ENCODE results near the gene NEB. TPM values are rescaled to one million over a fixed set of nuclear protein-coding genes. Genes with fewer than 3 reads are reported as not detected.
A peak's percentile ranks its signal among the peaks of the same experiment; 100 is the strongest.

NEB gene
- total and polyA plus RNA-seq, 2 of the 4 experiments (the other 2 are of a cell fraction) = under 0.01 TPM; not detected in 1

GRCh38 chr2:151518802-151519201 is 215.5 kb downstream of the NEB start:
- TF ChIP-seq RAD21 (IDR thresholded peaks at IDR 0.05; ENCODE audit: low read length) (no peak), NFE2L2 (IDR thresholded peaks at IDR 0.05; ENCODE audit: low read depth, low read length) (no peak), POLR2A (IDR thresholded peaks at IDR 0.05; ENCODE audit: low read depth, low read length) (no peak), MAZ (IDR thresholded peaks at IDR 0.05; ENCODE audit: borderline replicate concordance, low read depth, low read length) (no peak), RFX5 (IDR thresholded peaks at IDR 0.05; ENCODE audit: low read depth, low read length) (no peak), SMC3 (IDR thresholded peaks at IDR 0.05; ENCODE audit: low read depth, low read length) (no peak), MAFK (IDR thresholded peaks at IDR 0.05; ENCODE audit: low read depth, low read length) (no peak), MXI1 (IDR thresholded peaks at IDR 0.05; ENCODE audit: borderline replicate concordance, low read depth, low read length) (no peak), USF2 (IDR thresholded peaks at IDR 0.05; ENCODE audit: low read depth, low read length) (no peak), RCOR1 (IDR thresholded peaks at IDR 0.05; ENCODE audit: insufficient replicate concordance, low read length) (no peak), ELK1 (IDR thresholded peaks at IDR 0.05; ENCODE audit: borderline replicate concordance, low read depth, low read length) (no peak), BHLHE40 (IDR thresholded peaks at IDR 0.05; ENCODE audit: low read depth, low read length) (no peak), CEBPB (IDR thresholded peaks at IDR 0.05; ENCODE audit: low read depth, low read length) (no peak)
- no peak for ATAC-seq (ENCODE audit: low read depth)
- Histone ChIP-seq H2AFZ (replicated peaks; ENCODE audit: low read length, poor library complexity) (no peak overlapping the region), H3K23ac (ENCODE audit: low read depth, low read length) (no peak overlapping the region), H3K27ac (ENCODE audit: insufficient read depth, low read length) (no peak overlapping the region), H2BK20ac (ENCODE audit: low read depth, low read length) (no peak overlapping the region), H3K18ac (ENCODE audit: low read depth, low read length) (no peak overlapping the region), H2BK5ac (ENCODE audit: low read depth, low read length, poor library complexity, severe bottlenecking) (no peak overlapping the region), H2BK15ac (ENCODE audit: low read depth, low read length) (no peak overlapping the region), H4K5ac (ENCODE audit: low read depth, low read length) (no peak overlapping the region), H3K79me1 (ENCODE audit: low read depth in 1 of 2, low read length in 2 of 2) (no peaks in the 10 kb centered on the region), H3K9me1 (ENCODE audit: insufficient read depth, low read length) (no peaks in the 10 kb centered on the region), H3K4me3 (ENCODE audit: insufficient read depth, low read depth, low read length) (no peak overlapping the region), H3K4me2 (ENCODE audit: low read depth, low read length) (no peak overlapping the region), H3K4ac (ENCODE audit: low read depth, low read length) (no peak overlapping the region), H3K36me3 (ENCODE audit: control insufficient read depth, insufficient read depth, low read length) (no peaks in the 10 kb centered on the region), H4K8ac (ENCODE audit: low read depth in 2 of 2, low read length in 2 of 2) (no peak overlapping the region), H4K91ac (ENCODE audit: insufficient read depth, low read depth, low read length) (no peak overlapping the region), H3K14ac (replicated peaks; ENCODE audit: low read depth, low read length) (no peak overlapping the region), H4K20me1 (ENCODE audit: insufficient read depth, low read length) (no peaks in the 10 kb centered on the region), H3K27me3 (ENCODE audit: control insufficient read depth, insufficient read depth, low read length) (no peaks in the 10 kb centered on the region), H2BK120ac (ENCODE audit: low read depth, low read length) (no peak overlapping the region), H2AK5ac (ENCODE audit: low read depth, low read length) (no peak overlapping the region), H3K4me1 (ENCODE audit: control insufficient read depth, insufficient read depth, low read length) (no peaks in the 10 kb centered on the region), H3K9me3 (ENCODE audit: control insufficient read depth, insufficient read depth, low read length) (no peaks in the 10 kb centered on the region), H2AK9ac (replicated peaks; ENCODE audit: low read depth, low read length, poor library complexity) (no peak overlapping the region), H3K56ac (ENCODE audit: extremely low read depth, insufficient read depth, low read length) (no peak overlapping the region), H3K9ac (ENCODE audit: low read depth, low read length) (no peak overlapping the region)
- DNase-seq = peak; percentile 10
- CTCF ChIA-PET = no interaction called here
- WGBS, 2 experiments (ENCODE audit: extremely low coverage in 2 of 2, insufficient read length in 1 of 2) = no CpG with 5 or more reads among the region's 3 CpGs
- intact Hi-C loops (cut with micrococcal nuclease) (no loop called here), dilution Hi-C loops (cut with HindIII; ENCODE audit: low sequenced_read_pairs, unreplicated experiment) (no loop called here), in situ Hi-C loops (cut with MboI; ENCODE audit: low sequenced_read_pairs) (no loop called here)
- POLR2A ChIA-PET (ENCODE audit: unreplicated experiment) = no interaction called here
- no TSS peak for BruUV-seq (replicated peaks)

All from IMR-90 (cell line).